K562 (cell line): Measurements from ENCODE around the gene ZNF768.
A peak's percentile ranks its signal among the peaks of the same experiment; 100 is the strongest.

Experiments
- ARNT ChIP-seq, 2 experiments: fragments of 450-650 bp; IDR thresholded peaks; 2 replicates each; pipeline ENCODE4 v1.6.1; 2016; ENCODE audit warnings: mild to moderate bottlenecking in 1 of 2
- CREBBP ChIP-seq: IDR thresholded peaks from one replicate; pipeline ENCODE4 v1.6.1; 2012; ENCODE audit warnings: low read depth, mild to moderate bottlenecking, control low read depth, inconsistent platforms, low read length
- CTCF ChIP-seq, 3 experiments: IDR thresholded peaks in 2 of 3; conservative IDR thresholded peaks in 1 of 3; 2 replicates each; pipeline ENCODE4 v1.5.1; 2011 to 2012; ENCODE audit warnings: low read length in 3 of 3, mild to moderate bottlenecking in 3 of 3, control low read depth in 2 of 3, improper control_type of control experiment in 1 of 3, inconsistent platforms in 1 of 3, low read depth in 1 of 3, mixed read lengths in 1 of 3, moderate library complexity in 1 of 3; ENCODE audit not compliant: insufficient read depth in 2 of 3
- IRF9 ChIP-seq: fragments of 450-650 bp; IDR thresholded peaks from 2 replicates; pipeline ENCODE4 v1.6.1; 2016; ENCODE audit warnings: missing biosample characterization, missing genetic modification characterization
- KAT7 ChIP-seq: sonication (generic); formaldehyde crosslinking; IDR thresholded peaks from 2 replicates; pipeline ENCODE4 v1.8.0; 2022; ENCODE audit warnings: missing genetic modification reagents, mild to moderate bottlenecking, borderline replicate concordance
- POLR2A ChIP-seq: fragments of 450-650 bp; conservative IDR thresholded peaks from 2 replicates; pipeline ENCODE4 v1.6.1; 2016
- POLR2AphosphoS2 ChIP-seq: IDR thresholded peaks from 2 replicates; pipeline ENCODE4 v1.6.1; 2012; ENCODE audit warnings: low read length, improper control_type of control experiment
- REST ChIP-seq, 2 experiments: fragments of 450-650 bp; formaldehyde crosslinking in 1 of 2; IDR thresholded peaks; 2 replicates each; pipeline versions ENCODE4 v1.4.0 to v1.6.1; 2014 to 2020; ENCODE audit warnings: mild to moderate bottlenecking in 2 of 2, borderline replicate concordance in 1 of 2, low read depth in 1 of 2
- SMC3 ChIP-seq: conservative IDR thresholded peaks from 2 replicates; pipeline ENCODE4 v1.6.1; 2011; ENCODE audit warnings: low read depth, low read length, improper control_type of control experiment; ENCODE audit not compliant: insufficient read depth
- XRCC3 ChIP-seq: fragments of 450-650 bp; IDR thresholded peaks from 2 replicates; pipeline ENCODE4 v1.6.1; 2017; ENCODE audit warnings: mild to moderate bottlenecking, moderate library complexity
- ZNF274 ChIP-seq: IDR thresholded peaks from 2 replicates; pipeline ENCODE4 v1.6.1; 2011; ENCODE audit warnings: low read depth, mild to moderate bottlenecking, low read length, moderate library complexity, borderline replicate concordance
- ZNF316 ChIP-seq: fragments of 450-650 bp; IDR thresholded peaks from 2 replicates; pipeline ENCODE4 v1.6.1; 2016
- ZNF354B ChIP-seq: fragments of 250-450 bp; sonication (Bioruptor Pico); IDR thresholded peaks from 2 replicates; pipeline ENCODE4 v1.4.0; 2020
- TF ChIP-seq, protein P1 (sequence below): fragments of 250-450 bp; sonication (Bioruptor Pico); IDR thresholded peaks from 2 replicates; pipeline ENCODE4 v1.5.1; 2021; ENCODE audit warnings: mild to moderate bottlenecking

DNA sequence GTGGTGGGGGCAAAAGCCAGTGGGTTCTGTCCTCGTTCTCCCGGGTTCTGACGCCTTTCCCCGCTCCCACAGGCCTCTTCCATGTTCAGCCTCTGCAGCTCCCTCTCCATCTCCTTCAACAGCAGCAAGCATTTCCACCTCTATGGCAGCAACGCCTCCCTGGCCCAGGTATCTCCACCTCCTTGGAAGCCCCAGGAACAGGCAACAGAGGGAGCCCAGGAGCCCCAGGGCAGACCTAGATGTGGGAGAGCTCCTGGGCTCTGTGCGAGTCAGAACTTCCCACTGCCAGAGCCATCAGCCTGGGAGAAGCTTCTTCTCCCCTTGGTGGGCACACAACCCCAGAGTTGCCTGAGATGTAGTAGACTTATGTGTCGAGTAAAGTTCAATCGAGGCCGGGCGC is 7.8 kb downstream of the ZNF768 start:
- TF ChIP-seq CREBBP (no peak), CTCF (IDR thresholded peaks at IDR 0.05 in 2 of 3, conservative IDR thresholded peaks at IDR 0.05 in 1 of 3; ENCODE audit: insufficient read depth in 2 of 3, low read depth in 1 of 3, low read length in 3 of 3) (peak in 1 of 3 experiments; percentile 12; a peak in 1 of 6 replicates), ZNF316 (no peak), POLR2AphosphoS2 (no peak), REST (IDR thresholded peaks at IDR 0.05; ENCODE audit: borderline replicate concordance) (no peak), REST (CRISPR knock-in tag; IDR thresholded peaks at IDR 0.05; ENCODE audit: low read depth) (no peak), POLR2A (no peak), ZNF354B (no peak), KAT7 (CRISPR knock-in tag) (no peak), ARNT (IDR thresholded peaks at IDR 0.05) (no peak), IRF9 (no peak), ZNF274 (no peak), SMC3 (no peak), XRCC3 (no peak)
- TF ChIP-seq, protein P1, sequence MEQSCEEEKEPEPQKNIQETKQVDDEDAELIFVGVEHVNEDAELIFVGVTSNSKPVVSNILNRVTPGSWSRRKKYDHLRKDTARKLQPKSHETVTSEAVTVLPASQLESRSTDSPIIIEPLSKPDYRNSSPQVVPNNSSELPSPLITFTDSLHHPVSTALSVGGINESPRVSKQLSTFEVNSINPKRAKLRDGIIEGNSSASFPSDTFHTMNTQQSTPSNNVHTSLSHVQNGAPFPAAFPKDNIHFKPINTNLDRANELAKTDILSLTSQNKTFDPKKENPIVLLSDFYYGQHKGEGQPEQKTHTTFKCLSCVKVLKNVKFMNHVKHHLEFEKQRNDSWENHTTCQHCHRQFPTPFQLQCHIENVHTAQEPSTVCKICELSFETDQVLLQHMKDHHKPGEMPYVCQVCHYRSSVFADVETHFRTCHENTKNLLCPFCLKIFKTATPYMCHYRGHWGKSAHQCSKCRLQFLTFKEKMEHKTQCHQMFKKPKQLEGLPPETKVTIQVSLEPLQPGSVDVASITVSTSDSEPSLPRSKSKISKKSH (CRISPR knock-in tag): no peak
